ENCODE measurements around the gene FCHO1.

DNA sequence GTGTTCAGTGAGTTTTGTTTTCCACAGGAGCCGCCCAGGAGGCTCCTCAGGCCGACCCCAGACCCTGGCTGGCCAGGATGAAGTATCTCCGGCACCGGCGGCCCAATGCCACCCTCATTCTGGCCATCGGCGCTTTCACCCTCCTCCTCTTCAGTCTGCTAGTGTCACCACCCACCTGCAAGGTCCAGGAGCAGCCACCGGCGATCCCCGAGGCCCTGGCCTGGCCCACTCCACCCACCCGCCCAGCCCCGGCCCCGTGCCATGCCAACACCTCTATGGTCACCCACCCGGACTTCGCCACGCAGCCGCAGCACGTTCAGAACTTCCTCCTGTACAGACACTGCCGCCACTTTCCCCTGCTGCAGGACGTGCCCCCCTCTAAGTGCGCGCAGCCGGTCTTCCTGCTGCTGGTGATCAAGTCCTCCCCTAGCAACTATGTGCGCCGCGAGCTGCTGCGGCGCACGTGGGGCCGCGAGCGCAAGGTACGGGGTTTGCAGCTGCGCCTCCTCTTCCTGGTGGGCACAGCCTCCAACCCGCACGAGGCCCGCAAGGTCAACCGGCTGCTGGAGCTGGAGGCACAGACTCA is 56.5 kb downstream of the FCHO1 start:
- TF ChIP-seq, protein P1, sequence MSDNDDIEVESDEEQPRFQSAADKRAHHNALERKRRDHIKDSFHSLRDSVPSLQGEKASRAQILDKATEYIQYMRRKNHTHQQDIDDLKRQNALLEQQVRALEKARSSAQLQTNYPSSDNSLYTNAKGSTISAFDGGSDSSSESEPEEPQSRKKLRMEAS (IDR thresholded peaks at IDR 0.05; ENCODE audit: low read depth, low read length) = no peak
- TF ChIP-seq, protein P2, sequence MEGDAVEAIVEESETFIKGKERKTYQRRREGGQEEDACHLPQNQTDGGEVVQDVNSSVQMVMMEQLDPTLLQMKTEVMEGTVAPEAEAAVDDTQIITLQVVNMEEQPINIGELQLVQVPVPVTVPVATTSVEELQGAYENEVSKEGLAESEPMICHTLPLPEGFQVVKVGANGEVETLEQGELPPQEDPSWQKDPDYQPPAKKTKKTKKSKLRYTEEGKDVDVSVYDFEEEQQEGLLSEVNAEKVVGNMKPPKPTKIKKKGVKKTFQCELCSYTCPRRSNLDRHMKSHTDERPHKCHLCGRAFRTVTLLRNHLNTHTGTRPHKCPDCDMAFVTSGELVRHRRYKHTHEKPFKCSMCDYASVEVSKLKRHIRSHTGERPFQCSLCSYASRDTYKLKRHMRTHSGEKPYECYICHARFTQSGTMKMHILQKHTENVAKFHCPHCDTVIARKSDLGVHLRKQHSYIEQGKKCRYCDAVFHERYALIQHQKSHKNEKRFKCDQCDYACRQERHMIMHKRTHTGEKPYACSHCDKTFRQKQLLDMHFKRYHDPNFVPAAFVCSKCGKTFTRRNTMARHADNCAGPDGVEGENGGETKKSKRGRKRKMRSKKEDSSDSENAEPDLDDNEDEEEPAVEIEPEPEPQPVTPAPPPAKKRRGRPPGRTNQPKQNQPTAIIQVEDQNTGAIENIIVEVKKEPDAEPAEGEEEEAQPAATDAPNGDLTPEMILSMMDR (IDR thresholded peaks at IDR 0.05; ENCODE audit: low read depth, low read length) = no peak
